ENCODE measurements around the gene SNAP91. TPM values are rescaled to one million over a fixed set of nuclear protein-coding genes. Genes with fewer than 3 reads are reported as not detected.

The SNAP91 gene
- total RNA-seq, 1 donor from 2014 or later, result not detected

DNA sequence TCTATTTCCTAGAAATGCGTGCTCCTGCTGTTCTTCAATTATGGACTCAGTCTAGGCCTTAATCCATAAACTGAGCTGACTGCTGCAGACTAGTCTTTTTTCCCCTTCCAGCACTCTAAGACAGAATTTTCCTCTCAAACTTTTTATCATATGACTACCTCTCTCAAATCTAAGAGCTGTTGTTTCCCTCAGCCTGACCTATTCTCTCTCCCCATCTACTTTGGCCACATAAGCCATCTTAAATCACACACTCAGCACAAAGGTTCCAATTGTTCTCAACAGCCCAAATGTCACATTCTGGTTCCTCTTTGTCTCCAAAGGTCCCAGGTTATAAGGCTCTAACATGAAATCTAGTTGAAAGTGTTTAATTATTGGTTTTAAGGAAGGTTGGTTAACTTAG, 111.4 kb downstream of the SNAP91 start:
- H3K4me1 Mint-ChIP-seq, result no peaks in the 10 kb centered on the region
- H3K4me3 Mint-ChIP-seq, result no peak overlapping the region
- no peak for DNase-seq
- intact Hi-C loops (cut with micrococcal nuclease), result no loop called here
- no peaks in the 10 kb centered on the region for H3K27me3 Mint-ChIP-seq
- POLR2A ChIA-PET, result no interaction called here
- no peaks in the 10 kb centered on the region for H3K36me3 Mint-ChIP-seq (ENCODE audit: low read depth)
- H3K27ac Mint-ChIP-seq, result no peak overlapping the region
- TF ChIP-seq, protein P1, sequence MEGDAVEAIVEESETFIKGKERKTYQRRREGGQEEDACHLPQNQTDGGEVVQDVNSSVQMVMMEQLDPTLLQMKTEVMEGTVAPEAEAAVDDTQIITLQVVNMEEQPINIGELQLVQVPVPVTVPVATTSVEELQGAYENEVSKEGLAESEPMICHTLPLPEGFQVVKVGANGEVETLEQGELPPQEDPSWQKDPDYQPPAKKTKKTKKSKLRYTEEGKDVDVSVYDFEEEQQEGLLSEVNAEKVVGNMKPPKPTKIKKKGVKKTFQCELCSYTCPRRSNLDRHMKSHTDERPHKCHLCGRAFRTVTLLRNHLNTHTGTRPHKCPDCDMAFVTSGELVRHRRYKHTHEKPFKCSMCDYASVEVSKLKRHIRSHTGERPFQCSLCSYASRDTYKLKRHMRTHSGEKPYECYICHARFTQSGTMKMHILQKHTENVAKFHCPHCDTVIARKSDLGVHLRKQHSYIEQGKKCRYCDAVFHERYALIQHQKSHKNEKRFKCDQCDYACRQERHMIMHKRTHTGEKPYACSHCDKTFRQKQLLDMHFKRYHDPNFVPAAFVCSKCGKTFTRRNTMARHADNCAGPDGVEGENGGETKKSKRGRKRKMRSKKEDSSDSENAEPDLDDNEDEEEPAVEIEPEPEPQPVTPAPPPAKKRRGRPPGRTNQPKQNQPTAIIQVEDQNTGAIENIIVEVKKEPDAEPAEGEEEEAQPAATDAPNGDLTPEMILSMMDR (IDR thresholded peaks at IDR 0.05), result no peak
- no peak for ATAC-seq (ENCODE audit: low read depth)
- no peaks in the 10 kb centered on the region for H3K9me3 Mint-ChIP-seq
- CTCF ChIA-PET, result interaction anchor here (1.9 kb wide), 1 partner anchor 17 kb away, joined by 5 read pairs; no protein-coding TSS in a partner anchor

- no peaks in the 10 kb centered on the region for H3K4me1 Mint-ChIP-seq
- DNase-seq (no peak), ATAC-seq (ENCODE audit: low read depth) (no peak)
- H3K4me3 Mint-ChIP-seq, result no peak overlapping the region
- ChIA-PET CTCF (interaction anchor here (1.9 kb wide), 1 partner anchor 18 kb away, joined by 5 read pairs; no protein-coding TSS in a partner anchor), POLR2A (no interaction called here)
- no peak overlapping the region for H3K27ac Mint-ChIP-seq
- no peaks in the 10 kb centered on the region for H3K27me3 Mint-ChIP-seq
- intact Hi-C loops (cut with micrococcal nuclease), result no loop called here
- TF ChIP-seq, protein P1 (IDR thresholded peaks at IDR 0.05), result no peak
- H3K9me3 Mint-ChIP-seq, result no peaks in the 10 kb centered on the region
- H3K36me3 Mint-ChIP-seq (ENCODE audit: low read depth), result no peaks in the 10 kb centered on the region
These were observed 111.8 kb downstream of the SNAP91 start for GRCh38 chr6:83597051-83597450.

DNA sequence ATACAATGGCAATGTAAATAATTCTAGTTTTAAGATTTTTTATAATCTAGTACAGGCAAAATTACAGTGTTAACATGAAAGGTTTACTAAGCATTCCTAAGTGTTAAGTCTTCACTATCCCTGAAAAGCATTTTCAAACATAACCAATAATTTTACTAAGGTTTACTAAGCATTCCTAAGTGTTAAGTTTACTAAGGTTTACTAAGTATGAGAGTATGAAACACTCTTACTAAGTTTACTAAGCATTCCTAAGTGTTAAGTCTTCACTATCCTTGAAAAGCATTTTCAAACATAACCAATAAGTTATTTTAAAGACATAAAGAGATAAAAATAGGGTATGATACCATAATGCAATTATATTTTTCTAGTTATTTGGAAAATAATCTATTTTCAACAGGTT, 114.0 kb downstream of the SNAP91 start:
- TF ChIP-seq, protein P1 (IDR thresholded peaks at IDR 0.05), result no peak
- DNase-seq, result no peak
- no peaks in the 10 kb centered on the region for H3K4me1 Mint-ChIP-seq
- intact Hi-C loops (cut with micrococcal nuclease), result loop anchor here (5.0 kb wide), 1 partner anchor 373 kb away; no protein-coding TSS in a partner anchor
- POLR2A ChIA-PET, result no interaction called here
- no peak for ATAC-seq (ENCODE audit: low read depth)
- no peak overlapping the region for H3K27ac Mint-ChIP-seq
- no peaks in the 10 kb centered on the region for H3K9me3 Mint-ChIP-seq
- H3K4me3 Mint-ChIP-seq, result no peak overlapping the region
- H3K27me3 Mint-ChIP-seq, result no peaks in the 10 kb centered on the region
- CTCF ChIA-PET, result no interaction called here
- H3K36me3 Mint-ChIP-seq (ENCODE audit: low read depth), result no peaks in the 10 kb centered on the region

DNA sequence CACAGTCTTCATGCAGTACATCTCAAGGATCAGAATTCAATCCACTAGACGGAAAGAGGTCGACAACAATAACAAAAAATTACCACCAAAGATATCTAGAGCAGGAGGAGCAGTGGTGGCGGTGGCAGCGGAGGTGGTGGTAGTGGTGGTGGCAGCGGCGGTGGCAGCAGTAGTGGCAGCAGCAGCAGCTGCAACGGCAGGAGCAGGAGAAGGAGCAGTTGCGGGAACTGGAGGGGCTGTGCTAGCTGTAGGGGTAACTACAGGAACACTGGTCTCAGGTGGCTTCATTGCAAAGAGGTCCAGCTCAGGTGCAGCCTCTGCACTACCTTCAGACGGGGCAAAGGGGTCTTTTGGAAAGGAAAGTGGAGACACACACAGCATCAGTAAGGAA, 115.5 kb downstream of the SNAP91 start:
- TF ChIP-seq, protein P1 (IDR thresholded peaks at IDR 0.05), result no peak
- no peaks in the 10 kb centered on the region for H3K9me3 Mint-ChIP-seq
- H3K27me3 Mint-ChIP-seq, result no peaks in the 10 kb centered on the region
- DNase-seq, result no peak
- CTCF ChIA-PET, result no interaction called here
- no peak for ATAC-seq (ENCODE audit: low read depth)
- no peaks in the 10 kb centered on the region for H3K36me3 Mint-ChIP-seq (ENCODE audit: low read depth)
- POLR2A ChIA-PET, result no interaction called here
- H3K27ac Mint-ChIP-seq, result no peak overlapping the region
- intact Hi-C loops (cut with micrococcal nuclease), result loop anchor here (5.0 kb wide), 1 partner anchor 371 kb away; no protein-coding TSS in a partner anchor
- H3K4me3 Mint-ChIP-seq, result no peak overlapping the region
- H3K4me1 Mint-ChIP-seq, result no peaks in the 10 kb centered on the region

- Mint-ChIP-seq H3K4me3 (no peak overlapping the region), H3K9me3 (no peaks in the 10 kb centered on the region), H3K4me1 (no peaks in the 10 kb centered on the region), H3K27me3 (no peaks in the 10 kb centered on the region), H3K36me3 (ENCODE audit: low read depth) (no peaks in the 10 kb centered on the region), H3K27ac (no peak overlapping the region)
- no peak for DNase-seq
- ChIA-PET CTCF (no interaction called here), POLR2A (no interaction called here)
- TF ChIP-seq, protein P1 (IDR thresholded peaks at IDR 0.05), result no peak
- intact Hi-C loops (cut with micrococcal nuclease), result loop anchor here (5.0 kb wide), 1 partner anchor 371 kb away; no protein-coding TSS in a partner anchor
- ATAC-seq (ENCODE audit: low read depth), result no peak
These were observed 116.0 kb downstream of the SNAP91 start for GRCh38 chr6:83592770-83593394.
